HCT116 (cell line): ENCODE data around the gene NXPH1. TPM values are rescaled to one million over a fixed set of nuclear protein-coding genes. Genes with fewer than 3 reads are reported as not detected.

Experiments used
- ATAC-seq: fragments of 200-7000 bp; cut with Tn5 transposase; 2 replicates; pipeline ENCODE4 v1.9.1; 2020; ENCODE audit warnings: mild to moderate bottlenecking, moderate library complexity
- BruUV-seq: library from RNA; stranded (reverse); fragments of 400-500 nt; replicated peaks from 2 replicates; lab custom pipeline; 2021; lab: Mats Ljungman, UMichigan
- CTCF ChIA-PET: fragments of 300-600 bp; sonication (Branson Sonifier 250); formaldehyde crosslinking; loops from one replicate; lab custom pipeline; 2021; ENCODE audit warnings: antibody characterized with exemption; lab: Charles Lee
- POLR2A ChIA-PET: fragments of 300-600, 350-600 bp; sonication (Branson Sonifier 250); formaldehyde crosslinking; loops from one replicate; lab custom pipeline; 2021; ENCODE audit warnings: antibody characterized with exemption; lab: Charles Lee
- RAD21 ChIA-PET, 2 experiments: fragments of 300-600 bp; sonication (Branson Sonifier 250); formaldehyde crosslinking; loops; one replicate each; lab custom pipeline; 2023; ENCODE audit warnings: low total read pairs in 2 of 2; ENCODE audit not compliant: uncharacterized antibody in 2 of 2, unreplicated experiment in 2 of 2, low non-redundant PET in 1 of 2; lab: Charles Lee
- DNase-seq: peaks from one replicate; pipeline ENCODE4 v3.0.0-alpha.2; 2010; ENCODE audit warnings: low read depth, low spot score
- H2AFZ ChIP-seq: fragments of 200-600 bp; shearing (Covaris generic), sonication (generic); 2 replicates; pipeline ENCODE4 v1.6.1; 2017; ENCODE audit warnings: low read depth, mixed run types, mixed read lengths, antibody characterized with exemption, low read length; ENCODE audit not compliant: poor library complexity, severe bottlenecking
- H3K27ac ChIP-seq: 2 replicates; pipeline ENCODE4 v1.5.1; 2012; ENCODE audit warnings: low read depth, low read length
- H3K27me3 ChIP-seq: fragments of 200-600 bp; sonication (generic); 2 replicates; pipeline ENCODE4 v1.6.1; 2016; ENCODE audit warnings: mixed run types, low read length, mixed read lengths; ENCODE audit not compliant: insufficient read depth
- H3K36me3 ChIP-seq, 2 experiments: fragments of 200-500 bp in 1 of 2; fragments of 200-600 bp in 1 of 2; sonication (Bioruptor generic) in 1 of 2; sonication (generic) in 1 of 2; 2 replicates each; pipeline versions ENCODE4 v1.5.1 to v1.6.1; 2014 to 2016; ENCODE audit warnings: low read length in 2 of 2, inconsistent platforms in 1 of 2, mixed read lengths in 1 of 2, mixed run types in 1 of 2; ENCODE audit not compliant: insufficient read depth in 2 of 2, control insufficient read depth in 1 of 2
- H3K4me1 ChIP-seq, 2 experiments: fragments of 200-600 bp in 1 of 2; sonication (generic) in 1 of 2; 2 replicates each; pipeline versions ENCODE4 v1.5.1 to v1.6.1; 2012 to 2017; ENCODE audit warnings: low read length in 2 of 2, inconsistent platforms in 1 of 2, mild to moderate bottlenecking in 1 of 2, mixed read lengths in 1 of 2, mixed run types in 1 of 2, moderate library complexity in 1 of 2; ENCODE audit not compliant: insufficient read depth in 2 of 2, control insufficient read depth in 1 of 2
- H3K4me2 ChIP-seq: fragments of 200-600 bp; sonication (generic); 2 replicates; pipeline ENCODE4 v1.6.1; 2017; ENCODE audit warnings: mixed run types, low read length, mixed read lengths
- H3K4me3 ChIP-seq, 2 experiments: fragments of 200-600 bp in 1 of 2; sonication (generic) in 1 of 2; replicated peaks in 1 of 2; 2 replicates each; pipeline ENCODE4 v1.5.1; 2011 to 2016; ENCODE audit warnings: low read length in 2 of 2, control low read depth in 1 of 2, low read depth in 1 of 2, mild to moderate bottlenecking in 1 of 2, mixed read lengths in 1 of 2, mixed run types in 1 of 2
- H3K79me2 ChIP-seq: fragments of 200-600 bp; sonication (generic); 2 replicates; pipeline ENCODE4 v1.6.1; 2017; ENCODE audit warnings: mild to moderate bottlenecking, mixed run types, low read length, moderate library complexity, mixed read lengths; ENCODE audit not compliant: insufficient read depth
- H3K9ac ChIP-seq: fragments of 200-600 bp; sonication (generic); 2 replicates; pipeline ENCODE4 v1.6.1; 2016; ENCODE audit warnings: low read length, mixed read lengths
- H3K9me2 ChIP-seq: fragments of 200-600 bp; sonication (generic), shearing (Covaris generic); 2 replicates; pipeline ENCODE4 v1.6.1; 2017; ENCODE audit warnings: mixed run types, mild to moderate bottlenecking, moderate library complexity; ENCODE audit not compliant: insufficient read depth
- H3K9me3 ChIP-seq, 2 experiments: fragments of 200-500 bp in 1 of 2; fragments of 200-600 bp in 1 of 2; sonication (Bioruptor generic) in 1 of 2; sonication (generic) in 1 of 2; 2 replicates each; pipeline ENCODE4 v1.6.1; 2014 to 2017; ENCODE audit warnings: low read length in 2 of 2, mixed read lengths in 2 of 2, inconsistent platforms in 1 of 2, low read depth in 1 of 2, mild to moderate bottlenecking in 1 of 2, mixed run types in 1 of 2, moderate library complexity in 1 of 2; ENCODE audit not compliant: control insufficient read depth in 1 of 2, insufficient read depth in 1 of 2
- H4K20me1 ChIP-seq: fragments of 200-600 bp; sonication (generic), shearing (Covaris generic); 2 replicates; pipeline ENCODE4 v1.6.1; 2017; ENCODE audit warnings: mixed run types, mild to moderate bottlenecking, moderate library complexity; ENCODE audit not compliant: insufficient read depth
- CBX3 ChIP-seq: IDR thresholded peaks from 2 replicates; pipeline ENCODE4 v1.6.1; 2012; ENCODE audit warnings: low read depth
- ELF1 ChIP-seq: IDR thresholded peaks from 2 replicates; pipeline ENCODE4 v1.6.1; 2012; ENCODE audit warnings: low read depth, borderline replicate concordance
- EZH2phosphoT487 ChIP-seq: fragments of 200-600 bp; IDR thresholded peaks from 2 replicates; pipeline ENCODE4 v1.6.1; 2018; ENCODE audit warnings: antibody characterized with exemption, borderline replicate concordance
- FOSL1 ChIP-seq: IDR thresholded peaks from 2 replicates; pipeline ENCODE4 v1.6.1; 2012; ENCODE audit warnings: low read depth
- JUND ChIP-seq: IDR thresholded peaks from 2 replicates; pipeline ENCODE4 v1.6.1; 2012
- POLR2A ChIP-seq: IDR thresholded peaks from 2 replicates; pipeline ENCODE4 v1.7.0; 2011; ENCODE audit warnings: borderline replicate concordance; ENCODE audit not compliant: insufficient read depth, insufficient read length; ENCODE audit errors: extremely low read depth
- RAD21 ChIP-seq: IDR thresholded peaks from 2 replicates; pipeline ENCODE4 v1.6.1; 2012; ENCODE audit warnings: low read depth, mild to moderate bottlenecking
- SIN3A ChIP-seq: IDR thresholded peaks from 2 replicates; pipeline ENCODE4 v1.6.1; 2012; ENCODE audit warnings: low read depth
- SP1 ChIP-seq: IDR thresholded peaks from 2 replicates; pipeline ENCODE4 v1.6.1; 2012; ENCODE audit warnings: low read depth
- SRF ChIP-seq: IDR thresholded peaks from 2 replicates; pipeline ENCODE4 v1.6.1; 2012; ENCODE audit warnings: low read depth
- TCF7L2 ChIP-seq: IDR thresholded peaks from 2 replicates; pipeline ENCODE4 v1.7.0; 2011; ENCODE audit warnings: borderline replicate concordance, inconsistent platforms; ENCODE audit not compliant: insufficient read depth, insufficient read length; ENCODE audit errors: extremely low read depth
- YY1 ChIP-seq: IDR thresholded peaks from 2 replicates; pipeline ENCODE4 v1.6.1; 2011; ENCODE audit warnings: low read length, low read depth, moderate library complexity, mild to moderate bottlenecking; ENCODE audit not compliant: insufficient replicate concordance; ENCODE audit errors: extremely low read depth
- ZFX ChIP-seq: fragments of 450-650 bp; IDR thresholded peaks from 2 replicates; pipeline ENCODE4 v1.6.1; 2017
- ZNF274 ChIP-seq: fragments of 200-500 bp; sonication (Bioruptor generic); IDR thresholded peaks from 2 replicates; pipeline ENCODE4 v1.6.1; 2014; ENCODE audit warnings: mild to moderate bottlenecking, low read depth, low read length, inconsistent platforms
- intact Hi-C: fragments of 100-400 bp; cut with micrococcal nuclease; formaldehyde crosslinking; loops from 2 replicates; pipeline ENCODE4 v1.10.0; 2022
- total RNA-seq: library from RNA; stranded (reverse); gene quantifications from one replicate; pipeline ENCODE4 v1.2.1, GENCODE V29; 2021; ENCODE audit not compliant: unreplicated experiment
- TF ChIP-seq, protein P1 (sequence below), 3 experiments: fragments of 200-600 bp in 1 of 3; sonication (generic) in 1 of 3; IDR thresholded peaks in 2 of 3; conservative IDR thresholded peaks in 1 of 3; 2 replicates each; pipeline ENCODE4 v1.5.1; 2012 to 2017; ENCODE audit warnings: low read depth in 2 of 3, low read length in 2 of 3, antibody characterized with exemption in 1 of 3, borderline replicate concordance in 1 of 3, control low read depth in 1 of 3, mild to moderate bottlenecking in 1 of 3, mixed read lengths in 1 of 3, mixed run types in 1 of 3, moderate library complexity in 1 of 3; ENCODE audit not compliant: insufficient read depth in 1 of 3
- TF ChIP-seq, protein P2 (sequence below): IDR thresholded peaks from 2 replicates; pipeline ENCODE4 v1.6.1; 2012
- TF ChIP-seq, protein P3 (sequence below): IDR thresholded peaks from 2 replicates; pipeline ENCODE4 v1.6.1; 2012

Gene NXPH1
- total RNA-seq, 1 experiment from 2014 or later = 0.17 TPM

DNA sequence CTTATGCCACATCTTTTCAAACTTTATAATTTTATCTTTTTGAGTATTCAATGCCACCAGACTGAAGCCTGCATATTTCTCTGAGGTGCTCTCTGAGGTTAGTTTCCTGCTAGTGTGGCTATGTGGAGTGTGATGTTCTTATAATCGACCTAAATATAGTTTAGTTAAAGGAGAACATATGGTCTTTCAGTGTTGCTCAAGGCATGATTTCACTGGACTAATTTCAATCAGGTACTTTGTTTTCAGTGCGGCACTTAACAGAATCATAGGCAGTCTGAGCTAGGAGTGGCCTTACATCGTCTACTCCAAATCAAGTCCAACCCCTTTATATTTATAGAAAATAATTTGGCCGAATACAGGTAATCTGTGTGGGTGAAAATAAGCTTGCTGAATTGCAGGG is 134.2 kb downstream of the NXPH1 start:
- H3K27me3 ChIP-seq = no peaks in the 10 kb centered on the region
- H2AFZ ChIP-seq = no peak overlapping the region
- ATAC-seq = no peak
- TF ChIP-seq ELF1 (no peak), POLR2A (no peak), ZNF274 (no peak), SP1 (no peak), SRF (no peak), TCF7L2 (no peak), RAD21 (no peak), YY1 (no peak), CBX3 (no peak), FOSL1 (no peak), SIN3A (no peak), EZH2phosphoT487 (no peak), JUND (no peak), ZFX (no peak)
- TF ChIP-seq, protein P1, sequence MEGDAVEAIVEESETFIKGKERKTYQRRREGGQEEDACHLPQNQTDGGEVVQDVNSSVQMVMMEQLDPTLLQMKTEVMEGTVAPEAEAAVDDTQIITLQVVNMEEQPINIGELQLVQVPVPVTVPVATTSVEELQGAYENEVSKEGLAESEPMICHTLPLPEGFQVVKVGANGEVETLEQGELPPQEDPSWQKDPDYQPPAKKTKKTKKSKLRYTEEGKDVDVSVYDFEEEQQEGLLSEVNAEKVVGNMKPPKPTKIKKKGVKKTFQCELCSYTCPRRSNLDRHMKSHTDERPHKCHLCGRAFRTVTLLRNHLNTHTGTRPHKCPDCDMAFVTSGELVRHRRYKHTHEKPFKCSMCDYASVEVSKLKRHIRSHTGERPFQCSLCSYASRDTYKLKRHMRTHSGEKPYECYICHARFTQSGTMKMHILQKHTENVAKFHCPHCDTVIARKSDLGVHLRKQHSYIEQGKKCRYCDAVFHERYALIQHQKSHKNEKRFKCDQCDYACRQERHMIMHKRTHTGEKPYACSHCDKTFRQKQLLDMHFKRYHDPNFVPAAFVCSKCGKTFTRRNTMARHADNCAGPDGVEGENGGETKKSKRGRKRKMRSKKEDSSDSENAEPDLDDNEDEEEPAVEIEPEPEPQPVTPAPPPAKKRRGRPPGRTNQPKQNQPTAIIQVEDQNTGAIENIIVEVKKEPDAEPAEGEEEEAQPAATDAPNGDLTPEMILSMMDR (IDR thresholded peaks at IDR 0.05 in 2 of 3, conservative IDR thresholded peaks at IDR 0.05 in 1 of 3; ENCODE audit: borderline replicate concordance in 1 of 3, insufficient read depth in 1 of 3, low read depth in 2 of 3, low read length in 2 of 3) = no peak
- TF ChIP-seq, protein P2, sequence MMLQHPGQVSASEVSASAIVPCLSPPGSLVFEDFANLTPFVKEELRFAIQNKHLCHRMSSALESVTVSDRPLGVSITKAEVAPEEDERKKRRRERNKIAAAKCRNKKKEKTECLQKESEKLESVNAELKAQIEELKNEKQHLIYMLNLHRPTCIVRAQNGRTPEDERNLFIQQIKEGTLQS = no peak
- TF ChIP-seq, protein P3, sequence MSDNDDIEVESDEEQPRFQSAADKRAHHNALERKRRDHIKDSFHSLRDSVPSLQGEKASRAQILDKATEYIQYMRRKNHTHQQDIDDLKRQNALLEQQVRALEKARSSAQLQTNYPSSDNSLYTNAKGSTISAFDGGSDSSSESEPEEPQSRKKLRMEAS = no peak
- TF ChIP-seq, all 23 proteins: peak for 0
- Histone ChIP-seq H3K36me3 (no peaks in the 10 kb centered on the region), H3K9me3 (no peaks in the 10 kb centered on the region), H4K20me1 (no peaks in the 10 kb centered on the region), H3K9me2 (no peaks in the 10 kb centered on the region), H3K79me2 (no peaks in the 10 kb centered on the region), H3K9ac (no peak overlapping the region), H3K4me3 (no peak overlapping the region), H3K4me1 (no peaks in the 10 kb centered on the region), H3K4me2 (no peak overlapping the region), H3K27ac (no peak overlapping the region)
- POLR2A ChIA-PET = no interaction called here
- RAD21 ChIA-PET = no interaction called here
- DNase-seq = no peak
- intact Hi-C loops = loop anchor here (10.0 kb wide), 1 partner anchor 57 kb away; no protein-coding TSS in a partner anchor
- BruUV-seq = no TSS peak
- CTCF ChIA-PET = no interaction called here
